NCI-H748 treated with DMSO at 0.1 percent for 48 hours (cell line): ENCODE results near the gene MYOCOS.

ENCODE experiments used
- DNase-seq: peaks from one replicate; lab custom pipeline; 2025; lab: John Stamatoyannopoulos, UW

Gene MYOCOS

GRCh38 chr1:171663036-171663853, 41.2 kb downstream of the MYOCOS start:
- DNase-seq = no peak

DNA sequence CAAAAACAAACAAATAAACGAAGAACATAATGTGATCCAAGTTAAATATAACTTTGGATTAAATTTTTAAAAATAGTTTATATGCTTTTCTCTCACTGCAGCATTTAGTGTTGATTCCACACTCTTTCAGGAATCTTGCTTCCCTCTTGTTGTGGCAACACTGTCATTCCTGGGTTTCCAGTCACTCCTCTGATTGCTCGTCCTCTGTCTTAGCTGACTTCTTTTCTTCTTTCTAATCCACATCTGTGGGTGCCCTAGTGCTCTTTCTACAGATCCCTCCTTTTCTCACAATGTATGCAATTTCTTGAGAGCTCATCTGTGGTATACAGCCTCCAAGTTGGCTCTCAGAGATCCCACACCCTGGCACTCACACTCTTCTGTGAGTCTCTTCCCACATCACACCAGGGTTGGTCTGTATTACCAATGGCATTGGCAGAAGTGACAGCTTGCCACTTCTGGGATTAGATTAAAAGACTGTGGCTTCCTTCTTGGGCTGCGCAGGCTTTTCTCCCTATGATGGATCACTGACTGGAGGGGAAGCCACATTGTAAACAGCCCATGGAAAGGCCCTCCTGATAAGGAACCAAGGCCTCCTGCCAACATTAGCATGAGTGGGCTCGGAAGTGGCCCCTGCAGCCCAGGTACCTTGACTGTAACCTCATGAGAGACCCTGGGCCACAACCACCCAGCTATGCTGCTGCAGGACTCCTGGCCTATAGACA, 42.0 kb downstream of the MYOCOS start:
- no peak for DNase-seq

- no peak for DNase-seq
Observed at GRCh38 chr1:171664976-171665375, 42.9 kb downstream of the MYOCOS start.

DNA sequence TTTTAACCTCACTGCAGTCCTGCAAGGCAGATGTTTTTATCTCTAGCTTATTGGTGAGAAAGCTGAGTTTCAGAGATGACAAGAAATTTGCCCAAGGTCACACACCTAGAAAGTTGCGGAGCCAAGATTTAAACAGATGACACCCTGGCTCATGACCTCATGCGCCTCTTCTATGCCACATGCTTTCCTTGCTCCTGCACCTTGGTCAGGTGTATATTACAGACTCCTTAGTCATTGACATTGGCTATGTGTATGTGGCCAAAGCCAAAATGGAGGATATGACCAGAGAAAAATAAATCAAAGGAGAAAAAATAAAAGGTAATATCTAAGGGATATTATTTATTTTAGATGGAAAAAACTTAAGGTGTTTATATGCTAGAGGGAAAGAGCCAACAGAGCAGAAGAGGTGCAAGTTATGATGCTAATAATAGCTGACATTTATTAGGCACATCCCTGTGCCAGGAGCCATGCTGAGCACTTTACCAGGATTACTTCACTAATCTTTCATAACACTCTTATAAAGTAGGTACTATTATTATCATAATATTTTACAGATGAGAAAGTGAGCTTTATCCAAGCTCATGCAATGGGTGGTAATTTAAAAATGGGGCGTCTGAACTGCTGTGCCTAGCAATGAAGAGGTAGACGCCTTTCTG, 44.2 kb downstream of the MYOCOS start:
- DNase-seq = no peak

GRCh38 chr1:171668372-171668771, 46.3 kb downstream of the MYOCOS start:
- no peak for DNase-seq

GRCh38 chr1:171670739-171671138, 48.7 kb downstream of the MYOCOS start:
- no peak for DNase-seq

GRCh38 chr1:171674431-171675405, 52.7 kb downstream of the MYOCOS start:
- no peak for DNase-seq
